Fibroblast of lung (primary cell): ENCODE measurements around the gene ARMC9. TPM values are rescaled to one million over a fixed set of nuclear protein-coding genes. Genes with fewer than 3 reads are reported as not detected.
A peak's percentile ranks its signal among the peaks of the same experiment; 100 is the strongest.

ENCODE experiments used
- DNase-seq, 2 donors: peaks; one replicate each; pipeline versions ENCODE4 v3.0.0 to v3.0.0-alpha.2; 2010; ENCODE audit warnings: low read depth in 2 of 2
- H2AFZ ChIP-seq: 2 replicates; pipeline ENCODE4 v1.5.1; 2012; ENCODE audit warnings: low read length, control low read depth, inconsistent platforms
- H3K27ac ChIP-seq: 2 replicates; pipeline ENCODE4 v1.5.1; 2011; ENCODE audit warnings: low read length, control low read depth; ENCODE audit not compliant: insufficient read depth
- H3K27me3 ChIP-seq: 2 replicates; pipeline ENCODE4 v1.5.1; 2011; ENCODE audit warnings: mild to moderate bottlenecking, low read length; ENCODE audit not compliant: control insufficient read depth, insufficient read depth
- H3K36me3 ChIP-seq: 2 replicates; pipeline ENCODE4 v1.5.1; 2011; ENCODE audit warnings: low read length; ENCODE audit not compliant: control insufficient read depth, insufficient read depth
- H3K4me1 ChIP-seq: 2 replicates; pipeline ENCODE4 v1.5.1; 2011; ENCODE audit warnings: low read length; ENCODE audit not compliant: control insufficient read depth, insufficient read depth; ENCODE audit errors: extremely low read depth
- H3K4me2 ChIP-seq: 2 replicates; pipeline ENCODE4 v1.5.1; 2011; ENCODE audit warnings: low read length, control low read depth; ENCODE audit not compliant: insufficient read depth; ENCODE audit errors: extremely low read depth
- H3K4me3 ChIP-seq, 4 experiments: fragments of 200-600 bp in 1 of 4; sonication (generic) in 1 of 4; replicated peaks in 1 of 4; 2 replicates each; pipeline ENCODE4 v1.5.1; 2011 to 2016; ENCODE audit warnings: low read length in 4 of 4, low read depth in 3 of 4, mild to moderate bottlenecking in 3 of 4, control low read depth in 2 of 4, inconsistent platforms in 1 of 4, mixed read lengths in 1 of 4; ENCODE audit not compliant: insufficient read depth in 1 of 4; ENCODE audit errors: control extremely low read depth in 1 of 4
- H3K79me2 ChIP-seq: 2 replicates; pipeline ENCODE4 v1.5.1; 2012; ENCODE audit warnings: mild to moderate bottlenecking, low read length, inconsistent platforms; ENCODE audit not compliant: control insufficient read depth, insufficient read depth
- H3K9ac ChIP-seq: 2 replicates; pipeline ENCODE4 v1.5.1; 2011; ENCODE audit warnings: mild to moderate bottlenecking, low read length, control low read depth; ENCODE audit not compliant: insufficient read depth
- H3K9me3 ChIP-seq: 2 replicates; pipeline ENCODE4 v1.5.1; 2012; ENCODE audit warnings: low read depth, low read length; ENCODE audit not compliant: control insufficient read depth, insufficient read depth
- H4K20me1 ChIP-seq: 2 replicates; pipeline ENCODE4 v1.5.1; 2011; ENCODE audit warnings: low read length; ENCODE audit not compliant: control insufficient read depth, insufficient read depth; ENCODE audit errors: extremely low read depth
- CTCF ChIP-seq, 2 donors: IDR thresholded peaks in 1 of 2; conservative IDR thresholded peaks in 1 of 2; 1 replicate in 1 of 2; 2 replicates in 1 of 2; pipeline ENCODE4 v1.5.1; 2011 to 2012; ENCODE audit warnings: low read length in 2 of 2, control low read depth in 1 of 2, inconsistent platforms in 1 of 2, low read depth in 1 of 2, mild to moderate bottlenecking in 1 of 2
- EZH2 ChIP-seq: IDR thresholded peaks from 2 replicates; pipeline ENCODE4 v1.5.1; 2012; ENCODE audit warnings: low read length, control low read depth, mild to moderate bottlenecking; ENCODE audit errors: missing control alignments
- polyA plus RNA-seq, 2 donors: library from polyadenylated mRNA; depleted of rRNA in 1 of 2; stranded (reverse) in 1 of 2; unstranded in 1 of 2; fragments of >200 nt; gene quantifications; 2 replicates each; pipeline ENCODE4 v1.2.1, GENCODE V29; 2011 to 2012; ENCODE audit warnings: missing spikeins in 1 of 2
- total RNA-seq: library from RNA; depleted of rRNA; stranded (reverse); fragments of >200 nt; gene quantifications from 2 replicates; pipeline ENCODE4 v1.2.1, GENCODE V29; 2014

Gene ARMC9
- total and polyA plus RNA-seq, 2 donors (not counting 1 experiment from before 2014, with no cell fraction given): 68.4 to 153 TPM

DNA sequence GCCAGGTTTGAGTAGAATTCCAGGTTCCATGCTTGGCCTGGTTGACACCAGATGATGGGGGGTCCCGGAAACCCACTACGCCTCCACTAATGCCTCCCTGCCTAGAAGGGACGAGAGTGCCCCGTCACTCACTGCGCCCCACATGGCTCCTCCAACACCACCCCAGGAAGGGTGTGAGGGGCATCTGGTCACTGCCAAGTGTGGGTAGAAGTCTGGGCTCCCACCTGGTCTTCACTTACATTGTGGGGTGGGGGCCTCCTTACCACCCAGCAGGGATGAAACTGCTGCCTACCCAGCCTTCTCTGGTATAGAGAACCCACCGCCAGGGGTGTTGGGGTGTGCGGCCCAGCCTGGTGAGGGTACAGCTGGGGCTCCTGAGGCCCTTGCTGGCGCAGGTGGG is 131.9 kb downstream of the ARMC9 start:
- no peaks in the 10 kb centered on the region for H3K4me1 ChIP-seq
- H3K27me3 ChIP-seq: no peaks in the 10 kb centered on the region
- H3K9me3 ChIP-seq: no peaks in the 10 kb centered on the region
- no peak for DNase-seq
- H3K9ac ChIP-seq: no peak overlapping the region
- H3K79me2 ChIP-seq: no peaks in the 10 kb centered on the region
- H4K20me1 ChIP-seq: no peaks in the 10 kb centered on the region
- H3K36me3 ChIP-seq: peaks cover 18% of the 10 kb centered on the region
- no peak overlapping the region for H3K27ac ChIP-seq
- no peak overlapping the region for H3K4me3 ChIP-seq
- no peak overlapping the region for H3K4me2 ChIP-seq
- no peak overlapping the region for H2AFZ ChIP-seq
- TF ChIP-seq CTCF (conservative IDR thresholded peaks at IDR 0.05 in 1 of 2, IDR thresholded peaks at IDR 0.05 in 1 of 2; ENCODE audit: low read depth in 1 of 2, low read length in 2 of 2): no peak
- no peak for TF ChIP-seq EZH2

DNA sequence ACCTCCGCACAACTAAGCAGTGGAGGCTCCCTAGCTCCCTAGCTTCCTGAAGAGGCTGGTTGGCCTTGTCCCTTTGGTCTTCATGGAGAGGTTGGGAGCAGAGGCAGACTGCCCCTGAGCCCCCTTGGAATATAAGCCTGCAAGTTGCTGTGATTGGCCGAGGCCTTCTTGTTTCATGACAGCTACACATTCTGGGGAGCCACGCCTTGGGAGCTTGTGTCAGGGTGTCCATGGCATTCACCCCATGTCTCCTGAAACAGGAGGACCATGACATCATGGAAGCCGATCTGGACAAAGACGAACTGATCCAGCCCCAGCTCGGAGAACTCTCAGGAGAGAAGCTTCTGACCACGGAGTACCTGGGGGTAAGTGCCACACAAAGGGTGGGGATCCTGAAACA is 133.1 kb downstream of the ARMC9 start:
- no peak overlapping the region for H2AFZ ChIP-seq
- no peak overlapping the region for H3K4me2 ChIP-seq
- H3K27me3 ChIP-seq: no peaks in the 10 kb centered on the region
- no peak for DNase-seq
- H3K4me1 ChIP-seq: no peaks in the 10 kb centered on the region
- peaks cover 20% of the 10 kb centered on the region for H3K36me3 ChIP-seq
- H3K79me2 ChIP-seq: no peaks in the 10 kb centered on the region
- TF ChIP-seq CTCF (conservative IDR thresholded peaks at IDR 0.05 in 1 of 2, IDR thresholded peaks at IDR 0.05 in 1 of 2; ENCODE audit: low read depth in 1 of 2, low read length in 2 of 2) (no peak), EZH2 (no peak)
- H3K9me3 ChIP-seq: no peaks in the 10 kb centered on the region
- no peak overlapping the region for H3K9ac ChIP-seq
- H4K20me1 ChIP-seq: no peaks in the 10 kb centered on the region
- no peak overlapping the region for H3K4me3 ChIP-seq
- H3K27ac ChIP-seq: no peak overlapping the region

DNA sequence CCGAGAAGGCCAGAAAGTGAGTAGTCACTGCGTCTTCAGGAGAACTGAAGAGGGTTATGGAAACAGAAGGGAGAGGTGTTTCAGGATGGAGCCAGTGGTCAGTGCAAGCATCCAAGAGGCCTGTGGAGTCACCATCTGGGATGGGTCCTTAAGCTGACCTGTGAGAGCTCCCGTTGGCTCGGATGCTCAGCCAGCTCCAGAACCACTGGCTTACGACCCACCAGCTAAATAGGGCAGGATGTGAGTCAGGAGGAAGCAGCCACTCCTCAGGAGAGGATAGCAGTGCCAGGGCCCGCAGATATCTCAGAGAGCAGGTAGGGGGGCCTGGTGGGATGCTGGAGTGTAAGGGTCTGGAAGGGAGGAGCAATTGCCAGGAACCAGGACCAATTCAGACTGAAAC is 134.0 kb downstream of the ARMC9 start:
- H3K4me1 ChIP-seq: no peaks in the 10 kb centered on the region
- no peaks in the 10 kb centered on the region for H3K27me3 ChIP-seq
- no peaks in the 10 kb centered on the region for H3K79me2 ChIP-seq
- H3K4me3 ChIP-seq: no peak overlapping the region
- peaks cover 20% of the 10 kb centered on the region for H3K36me3 ChIP-seq
- DNase-seq: peak in 1 of 2 donors; percentile 25
- H3K4me2 ChIP-seq: no peak overlapping the region
- H3K27ac ChIP-seq: no peak overlapping the region
- no peak overlapping the region for H2AFZ ChIP-seq
- no peaks in the 10 kb centered on the region for H3K9me3 ChIP-seq
- H3K9ac ChIP-seq: no peak overlapping the region
- TF ChIP-seq EZH2 (no peak), CTCF (conservative IDR thresholded peaks at IDR 0.05 in 1 of 2, IDR thresholded peaks at IDR 0.05 in 1 of 2; ENCODE audit: low read depth in 1 of 2, low read length in 2 of 2) (no peak)
- H4K20me1 ChIP-seq: no peaks in the 10 kb centered on the region
